ENCODE results near the gene FOXA2. TPM values are rescaled to one million over a fixed set of nuclear protein-coding genes. Genes with fewer than 3 reads are reported as not detected.

FOXA2 gene
- total and polyA plus RNA-seq, 9 of the 15 experiments (the other 6 are each of a cell fraction or from before 2014, with no cell fraction given) = 0.10 to 1.0 (median 0.25) TPM

DNA sequence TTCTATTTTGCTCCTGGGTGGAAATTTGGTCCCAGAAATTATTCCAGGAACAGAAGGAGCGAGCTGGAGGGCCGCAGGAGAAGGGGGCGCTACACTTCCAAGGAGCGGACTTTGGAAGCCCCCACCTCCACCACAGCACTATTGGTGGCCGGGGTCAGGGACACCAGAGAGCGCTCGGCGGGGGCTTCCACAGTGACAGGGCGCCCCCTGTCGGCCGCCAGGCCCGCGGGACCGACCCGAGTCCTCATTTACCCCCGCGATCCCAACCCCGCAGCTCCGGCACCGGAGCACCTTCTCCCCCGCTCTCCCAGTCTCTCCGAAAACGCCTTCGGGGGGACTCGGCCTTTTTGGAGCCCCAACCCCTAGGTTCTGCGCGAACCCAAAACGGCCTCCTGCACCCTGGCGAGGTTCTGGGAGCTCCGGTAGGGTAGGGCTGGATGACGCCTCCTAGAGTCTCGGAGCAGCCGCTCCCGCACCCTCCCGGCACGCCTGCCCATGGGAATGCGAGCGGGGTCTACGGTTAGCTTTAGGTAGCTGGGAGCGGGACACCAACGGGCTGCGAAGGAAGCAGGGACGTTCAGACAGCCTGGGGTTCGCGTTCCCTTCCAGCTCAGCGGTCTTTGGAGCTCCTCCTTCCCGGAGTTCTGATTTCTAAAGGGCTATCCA lies 2.4 kb upstream of the FOXA2 start (continued):
- TF ChIP-seq ARID1B (IDR thresholded peaks at IDR 0.05) (no peak), CXXC5 (CRISPR knock-in tag; IDR thresholded peaks at IDR 0.05) (0 out of 2 replicates have a peak, but pooled peaks have one; percentile 14), MLX (CRISPR knock-in tag; conservative IDR thresholded peaks at IDR 0.05) (no peak), ATF7 (IDR thresholded peaks at IDR 0.05) (no peak), CTBP1 (IDR thresholded peaks at IDR 0.05; ENCODE audit: borderline replicate concordance) (peak; percentile 21; the same call in 1 of the 2 replicates), ETV6 (IDR thresholded peaks at IDR 0.05; ENCODE audit: borderline replicate concordance in 1 of 2, low read depth in 2 of 2, low read length in 1 of 2) (no peak), ETV6 (CRISPR knock-in tag; IDR thresholded peaks at IDR 0.05; ENCODE audit: borderline replicate concordance) (no peak), NRF1 (conservative IDR thresholded peaks at IDR 0.05 in 1 of 2, IDR thresholded peaks at IDR 0.05 in 1 of 2) (0 out of 4 replicates have a peak, but pooled peaks of 1 of the 2 experiments have one; percentile 9), U2AF2 (optimal IDR thresholded peaks at IDR 0.05; ENCODE audit: low read depth, low read length) (no peak), GABPB1 (CRISPR knock-in tag; IDR thresholded peaks at IDR 0.05) (no peak), PHB2 (IDR thresholded peaks at IDR 0.05; ENCODE audit: low read depth) (no peak), SNRNP70 (optimal IDR thresholded peaks at IDR 0.05; ENCODE audit: low read depth, low read length) (no peak), CC2D1A (IDR thresholded peaks at IDR 0.05) (0 out of 2 replicates have a peak, but pooled peaks have one; percentile 43)
- TF ChIP-seq, protein P1, sequence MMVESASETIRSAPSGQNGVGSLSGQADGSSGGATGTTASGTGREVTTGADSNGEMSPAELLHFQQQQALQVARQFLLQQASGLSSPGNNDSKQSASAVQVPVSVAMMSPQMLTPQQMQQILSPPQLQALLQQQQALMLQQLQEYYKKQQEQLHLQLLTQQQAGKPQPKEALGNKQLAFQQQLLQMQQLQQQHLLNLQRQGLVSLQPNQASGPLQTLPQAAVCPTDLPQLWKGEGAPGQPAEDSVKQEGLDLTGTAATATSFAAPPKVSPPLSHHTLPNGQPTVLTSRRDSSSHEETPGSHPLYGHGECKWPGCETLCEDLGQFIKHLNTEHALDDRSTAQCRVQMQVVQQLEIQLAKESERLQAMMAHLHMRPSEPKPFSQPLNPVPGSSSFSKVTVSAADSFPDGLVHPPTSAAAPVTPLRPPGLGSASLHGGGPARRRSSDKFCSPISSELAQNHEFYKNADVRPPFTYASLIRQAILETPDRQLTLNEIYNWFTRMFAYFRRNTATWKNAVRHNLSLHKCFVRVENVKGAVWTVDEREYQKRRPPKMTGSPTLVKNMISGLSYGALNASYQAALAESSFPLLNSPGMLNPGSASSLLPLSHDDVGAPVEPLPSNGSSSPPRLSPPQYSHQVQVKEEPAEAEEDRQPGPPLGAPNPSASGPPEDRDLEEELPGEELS (CRISPR knock-in tag; IDR thresholded peaks at IDR 0.05; ENCODE audit: borderline replicate concordance) = no peak
- TF ChIP-seq, protein P2, sequence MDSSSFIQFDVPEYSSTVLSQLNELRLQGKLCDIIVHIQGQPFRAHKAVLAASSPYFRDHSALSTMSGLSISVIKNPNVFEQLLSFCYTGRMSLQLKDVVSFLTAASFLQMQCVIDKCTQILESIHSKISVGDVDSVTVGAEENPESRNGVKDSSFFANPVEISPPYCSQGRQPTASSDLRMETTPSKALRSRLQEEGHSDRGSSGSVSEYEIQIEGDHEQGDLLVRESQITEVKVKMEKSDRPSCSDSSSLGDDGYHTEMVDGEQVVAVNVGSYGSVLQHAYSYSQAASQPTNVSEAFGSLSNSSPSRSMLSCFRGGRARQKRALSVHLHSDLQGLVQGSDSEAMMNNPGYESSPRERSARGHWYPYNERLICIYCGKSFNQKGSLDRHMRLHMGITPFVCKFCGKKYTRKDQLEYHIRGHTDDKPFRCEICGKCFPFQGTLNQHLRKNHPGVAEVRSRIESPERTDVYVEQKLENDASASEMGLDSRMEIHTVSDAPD (CRISPR knock-in tag; IDR thresholded peaks at IDR 0.05) = no peak
- TF ChIP-seq, protein P3, sequence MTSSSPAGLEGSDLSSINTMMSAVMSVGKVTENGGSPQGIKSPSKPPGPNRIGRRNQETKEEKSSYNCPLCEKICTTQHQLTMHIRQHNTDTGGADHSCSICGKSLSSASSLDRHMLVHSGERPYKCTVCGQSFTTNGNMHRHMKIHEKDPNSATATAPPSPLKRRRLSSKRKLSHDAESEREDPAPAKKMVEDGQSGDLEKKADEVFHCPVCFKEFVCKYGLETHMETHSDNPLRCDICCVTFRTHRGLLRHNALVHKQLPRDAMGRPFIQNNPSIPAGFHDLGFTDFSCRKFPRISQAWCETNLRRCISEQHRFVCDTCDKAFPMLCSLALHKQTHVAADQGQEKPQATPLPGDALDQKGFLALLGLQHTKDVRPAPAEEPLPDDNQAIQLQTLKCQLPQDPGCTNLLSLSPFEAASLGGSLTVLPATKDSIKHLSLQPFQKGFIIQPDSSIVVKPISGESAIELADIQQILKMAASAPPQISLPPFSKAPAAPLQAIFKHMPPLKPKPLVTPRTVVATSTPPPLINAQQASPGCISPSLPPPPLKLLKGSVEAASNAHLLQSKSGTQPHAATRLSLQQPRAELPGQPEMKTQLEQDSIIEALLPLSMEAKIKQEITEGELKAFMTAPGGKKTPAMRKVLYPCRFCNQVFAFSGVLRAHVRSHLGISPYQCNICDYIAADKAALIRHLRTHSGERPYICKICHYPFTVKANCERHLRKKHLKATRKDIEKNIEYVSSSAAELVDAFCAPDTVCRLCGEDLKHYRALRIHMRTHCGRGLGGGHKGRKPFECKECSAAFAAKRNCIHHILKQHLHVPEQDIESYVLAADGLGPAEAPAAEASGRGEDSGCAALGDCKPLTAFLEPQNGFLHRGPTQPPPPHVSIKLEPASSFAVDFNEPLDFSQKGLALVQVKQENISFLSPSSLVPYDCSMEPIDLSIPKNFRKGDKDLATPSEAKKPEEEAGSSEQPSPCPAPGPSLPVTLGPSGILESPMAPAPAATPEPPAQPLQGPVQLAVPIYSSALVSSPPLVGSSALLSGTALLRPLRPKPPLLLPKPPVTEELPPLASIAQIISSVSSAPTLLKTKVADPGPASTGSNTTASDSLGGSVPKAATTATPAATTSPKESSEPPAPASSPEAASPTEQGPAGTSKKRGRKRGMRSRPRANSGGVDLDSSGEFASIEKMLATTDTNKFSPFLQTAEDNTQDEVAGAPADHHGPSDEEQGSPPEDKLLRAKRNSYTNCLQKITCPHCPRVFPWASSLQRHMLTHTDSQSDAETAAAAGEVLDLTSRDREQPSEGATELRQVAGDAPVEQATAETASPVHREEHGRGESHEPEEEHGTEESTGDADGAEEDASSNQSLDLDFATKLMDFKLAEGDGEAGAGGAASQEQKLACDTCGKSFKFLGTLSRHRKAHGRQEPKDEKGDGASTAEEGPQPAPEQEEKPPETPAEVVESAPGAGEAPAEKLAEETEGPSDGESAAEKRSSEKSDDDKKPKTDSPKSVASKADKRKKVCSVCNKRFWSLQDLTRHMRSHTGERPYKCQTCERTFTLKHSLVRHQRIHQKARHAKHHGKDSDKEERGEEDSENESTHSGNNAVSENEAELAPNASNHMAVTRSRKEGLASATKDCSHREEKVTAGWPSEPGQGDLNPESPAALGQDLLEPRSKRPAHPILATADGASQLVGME (CRISPR knock-in tag; IDR thresholded peaks at IDR 0.05) = no peak

Measured in K562 (cell line).